ENCODE data around the gene CEACAM1. TPM values are rescaled to one million over a fixed set of nuclear protein-coding genes. Genes with fewer than 3 reads are reported as not detected.

CEACAM1 gene
- total and polyA plus RNA-seq, 3 donors from 2014 or later = 6.8 to 13.7 (median 12.7) TPM

DNA sequence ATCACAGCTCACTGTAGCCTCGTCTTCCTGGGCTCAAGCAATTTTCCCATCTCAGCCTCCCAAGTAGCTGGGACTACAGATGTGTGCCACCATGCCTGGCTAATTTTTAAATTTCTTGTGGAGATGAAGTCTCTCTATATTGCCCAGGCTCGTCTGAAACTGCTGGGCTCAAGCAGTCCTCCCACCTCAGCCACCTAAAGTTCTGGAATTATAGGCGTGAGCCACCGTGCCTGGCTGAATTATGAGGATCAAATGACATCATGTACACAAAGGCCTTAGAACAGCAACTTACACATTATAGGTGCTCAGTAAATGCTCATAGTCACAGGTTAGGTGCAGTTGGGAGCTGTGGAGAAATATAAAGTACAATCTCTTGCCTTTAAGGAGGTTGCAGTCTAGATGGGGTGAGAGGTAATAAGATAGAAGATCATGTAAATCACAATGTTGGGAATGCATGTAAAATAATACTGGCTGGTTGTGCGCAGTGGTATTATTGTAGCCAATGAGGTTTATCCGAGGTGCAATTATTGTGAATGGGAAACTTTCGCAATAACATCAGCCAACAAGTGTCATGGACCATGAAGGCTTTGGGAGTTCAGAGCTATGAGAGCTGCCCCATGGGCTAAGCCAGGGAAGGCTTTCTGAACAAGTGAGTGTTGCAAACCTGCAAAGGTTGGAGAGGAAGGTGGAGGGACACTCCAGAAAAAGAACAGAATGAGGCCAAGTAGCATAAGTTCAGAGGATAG is 55.7 kb downstream of the CEACAM1 start:
- Histone ChIP-seq H3K27ac (peak overlapping the region in 1 of 2 donors; percentile 67), H3K4me3 (no peak overlapping the region), H3K9me3 (no peaks in the 10 kb centered on the region), H3K4me1 (peaks cover 7% of the 10 kb centered on the region), H3K36me3 (ENCODE audit: low read depth, missing control alignments) (no peaks in the 10 kb centered on the region), H3K27me3 (no peaks in the 10 kb centered on the region)
- WGBS, 2 donors = 87 to 90% methylated on average over 7 of the region's 7 CpGs
- no peak for TF ChIP-seq POLR2A (IDR thresholded peaks at IDR 0.05)
- TF ChIP-seq, protein P1, sequence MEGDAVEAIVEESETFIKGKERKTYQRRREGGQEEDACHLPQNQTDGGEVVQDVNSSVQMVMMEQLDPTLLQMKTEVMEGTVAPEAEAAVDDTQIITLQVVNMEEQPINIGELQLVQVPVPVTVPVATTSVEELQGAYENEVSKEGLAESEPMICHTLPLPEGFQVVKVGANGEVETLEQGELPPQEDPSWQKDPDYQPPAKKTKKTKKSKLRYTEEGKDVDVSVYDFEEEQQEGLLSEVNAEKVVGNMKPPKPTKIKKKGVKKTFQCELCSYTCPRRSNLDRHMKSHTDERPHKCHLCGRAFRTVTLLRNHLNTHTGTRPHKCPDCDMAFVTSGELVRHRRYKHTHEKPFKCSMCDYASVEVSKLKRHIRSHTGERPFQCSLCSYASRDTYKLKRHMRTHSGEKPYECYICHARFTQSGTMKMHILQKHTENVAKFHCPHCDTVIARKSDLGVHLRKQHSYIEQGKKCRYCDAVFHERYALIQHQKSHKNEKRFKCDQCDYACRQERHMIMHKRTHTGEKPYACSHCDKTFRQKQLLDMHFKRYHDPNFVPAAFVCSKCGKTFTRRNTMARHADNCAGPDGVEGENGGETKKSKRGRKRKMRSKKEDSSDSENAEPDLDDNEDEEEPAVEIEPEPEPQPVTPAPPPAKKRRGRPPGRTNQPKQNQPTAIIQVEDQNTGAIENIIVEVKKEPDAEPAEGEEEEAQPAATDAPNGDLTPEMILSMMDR (IDR thresholded peaks at IDR 0.05) = no peak
- no peak for DNase-seq
- intact Hi-C loops (cut with DNase I; ENCODE audit: low total_unique reads) = no loop called here

DNA sequence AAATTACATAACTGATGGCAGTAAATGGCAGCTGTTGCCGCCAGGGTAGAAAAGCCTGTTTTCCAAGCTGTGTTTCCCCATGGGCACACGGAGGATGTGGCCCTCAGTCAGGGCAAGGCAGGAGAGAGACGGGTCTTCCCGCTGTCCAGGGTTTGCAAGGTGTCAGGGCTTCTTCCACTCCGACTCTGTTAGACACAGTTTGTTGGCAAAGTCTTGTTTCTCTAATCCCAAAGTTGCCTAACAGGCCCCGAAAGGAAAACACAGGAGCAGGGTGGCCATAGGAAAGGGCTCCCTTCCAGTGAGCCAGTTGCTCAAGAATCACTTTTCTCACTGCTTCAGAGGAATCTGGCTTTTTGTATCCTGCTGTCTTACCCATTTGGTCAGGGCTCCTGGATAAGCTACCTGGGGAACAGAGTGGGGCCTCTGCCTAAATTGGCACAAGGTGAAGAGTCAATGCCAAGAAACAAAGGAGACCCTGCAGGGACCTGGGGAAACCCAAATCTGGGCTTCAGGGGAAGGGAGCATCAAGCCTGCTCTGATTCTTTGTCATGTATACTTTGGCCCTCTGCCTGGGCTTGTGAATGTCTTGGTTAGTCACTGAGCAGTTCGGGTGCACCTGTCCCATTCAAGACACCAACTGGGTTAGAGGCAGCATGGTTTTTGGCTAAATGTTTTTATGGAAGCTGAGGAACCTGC is 56.6 kb downstream of the CEACAM1 start:
- Histone ChIP-seq H3K27me3 (no peaks in the 10 kb centered on the region), H3K36me3 (ENCODE audit: low read depth, missing control alignments) (no peaks in the 10 kb centered on the region), H3K27ac (no peak overlapping the region), H3K4me1 (peaks cover 14% of the 10 kb centered on the region), H3K4me3 (no peak overlapping the region), H3K9me3 (no peaks in the 10 kb centered on the region)
- TF ChIP-seq, protein P1 (IDR thresholded peaks at IDR 0.05) = no peak
- TF ChIP-seq POLR2A (IDR thresholded peaks at IDR 0.05) = no peak
- DNase-seq = no peak
- intact Hi-C loops (cut with DNase I; ENCODE audit: low total_unique reads) = no loop called here
- 79 to 84% methylated on average over 7 of the region's 7 CpGs for WGBS, 2 donors

DNA sequence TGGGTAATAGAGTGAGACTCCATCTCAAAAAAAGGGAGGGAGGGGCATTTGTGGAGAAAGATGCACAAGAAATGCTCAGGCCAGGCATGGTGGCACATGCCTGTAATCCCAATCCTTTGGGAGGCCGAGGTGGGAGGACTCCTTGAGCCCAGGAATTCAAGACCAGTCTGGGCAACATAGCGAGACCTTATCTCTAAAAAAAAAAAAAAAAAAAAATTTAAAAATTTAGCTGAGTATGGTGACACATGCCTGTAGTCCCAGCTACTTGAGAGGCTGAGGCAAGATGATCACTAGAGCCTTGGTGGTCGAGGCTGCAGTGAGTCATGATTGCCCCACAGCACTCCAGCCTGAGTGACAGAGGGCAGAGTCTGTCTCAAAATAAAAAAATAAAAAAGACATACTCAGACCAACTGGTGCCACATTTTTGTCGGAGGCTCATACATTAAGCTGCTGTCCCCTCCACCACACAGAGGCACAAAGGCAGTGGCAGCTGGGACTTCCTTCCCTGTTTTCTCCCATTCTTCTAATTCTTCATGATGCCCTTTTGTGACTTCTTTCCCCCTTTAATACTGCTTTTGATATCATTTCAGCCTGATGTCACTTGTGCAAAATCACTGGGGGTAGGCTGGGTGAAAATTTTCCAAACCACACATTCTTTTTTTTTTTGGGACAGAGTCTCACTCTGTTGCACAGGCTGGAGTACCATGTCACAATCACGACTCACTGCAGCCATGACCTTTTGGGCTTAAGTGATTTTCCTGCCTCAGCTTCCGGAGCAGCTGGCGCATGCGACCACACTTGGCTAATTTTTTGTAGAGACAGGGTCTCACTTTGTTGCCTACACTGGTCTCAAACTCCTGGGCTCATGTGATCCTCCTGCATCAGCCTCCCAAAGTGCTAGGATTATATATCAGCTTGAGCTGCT is 58.7 kb downstream of the CEACAM1 start:
- intact Hi-C loops (cut with DNase I; ENCODE audit: low total_unique reads) = no loop called here
- H3K27ac ChIP-seq = no peak overlapping the region
- TF ChIP-seq, protein P1 (IDR thresholded peaks at IDR 0.05) = no peak
- TF ChIP-seq POLR2A (IDR thresholded peaks at IDR 0.05) = no peak

DNA sequence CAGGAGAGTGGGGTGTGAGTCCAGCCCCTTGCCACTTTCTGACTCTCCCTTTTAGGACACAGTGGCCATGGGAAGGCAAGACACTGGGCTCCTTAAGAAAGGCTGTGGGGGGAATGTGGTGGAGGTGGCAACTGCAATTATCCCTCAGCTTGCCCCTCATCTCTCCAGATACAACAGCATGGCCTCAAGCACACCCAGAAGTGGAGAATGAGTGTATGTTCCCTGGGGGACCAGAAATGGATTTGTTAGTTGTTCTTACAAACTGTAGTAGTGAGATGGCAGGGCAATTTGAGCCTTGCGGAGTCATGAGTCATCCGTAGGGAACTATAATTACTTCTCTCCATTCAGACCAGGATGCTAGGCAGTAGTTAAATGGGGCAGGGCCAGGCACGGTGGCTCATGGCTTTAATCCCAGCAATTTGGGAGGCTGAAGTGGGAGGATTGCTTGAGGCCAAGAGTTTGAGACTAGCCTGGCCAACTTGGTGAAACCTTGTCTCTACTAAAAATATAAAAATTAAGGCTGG is 59.9 kb downstream of the CEACAM1 start:
- no peak overlapping the region for H3K27ac ChIP-seq
- H3K36me3 ChIP-seq (ENCODE audit: low read depth, missing control alignments) = no peaks in the 10 kb centered on the region
- no peaks in the 10 kb centered on the region for H3K9me3 ChIP-seq
- intact Hi-C loops (cut with DNase I; ENCODE audit: low total_unique reads) = no loop called here
- no peak overlapping the region for H3K4me3 ChIP-seq
- no peak for DNase-seq
- 73 to 81% methylated on average over 3 of the region's 3 CpGs for WGBS, 2 donors
- H3K27me3 ChIP-seq = no peaks in the 10 kb centered on the region
- peaks cover 16% of the 10 kb centered on the region for H3K4me1 ChIP-seq
- TF ChIP-seq, protein P1 (IDR thresholded peaks at IDR 0.05) = no peak
- TF ChIP-seq POLR2A (IDR thresholded peaks at IDR 0.05) = no peak

More for the DNA sequence above, 58.7 kb downstream of the CEACAM1 start:
- H3K27me3 ChIP-seq = no peaks in the 10 kb centered on the region
- H3K36me3 ChIP-seq (ENCODE audit: low read depth, missing control alignments) = no peaks in the 10 kb centered on the region
- no peaks in the 10 kb centered on the region for H3K9me3 ChIP-seq
- peaks cover 16% of the 10 kb centered on the region for H3K4me1 ChIP-seq
- WGBS, 2 donors = 69 to 70% methylated on average over 8 of the region's 8 CpGs
- no peak for DNase-seq
- no peak overlapping the region for H3K4me3 ChIP-seq
